NB4 (cell line): ENCODE measurements around the gene PLPPR5.

Experiments
- DNase-seq: peaks from one replicate; pipeline ENCODE4 v3.0.0; 2010; ENCODE audit warnings: low read depth
- H3K4me3 ChIP-seq: one replicate; pipeline ENCODE4 v1.5.1; 2011; ENCODE audit warnings: mild to moderate bottlenecking, low read depth, low read length, moderate library complexity
- CTCF ChIP-seq: IDR thresholded peaks from one replicate; pipeline ENCODE4 v1.5.1; 2012; ENCODE audit warnings: low read depth, low read length
- MAX ChIP-seq: IDR thresholded peaks from 2 replicates; pipeline ENCODE4 v1.6.1; 2011; ENCODE audit warnings: low read depth, low read length
- MYC ChIP-seq: IDR thresholded peaks from 2 replicates; pipeline ENCODE4 v1.6.1; 2011; ENCODE audit warnings: low read depth, low read length
- POLR2A ChIP-seq: IDR thresholded peaks from 2 replicates; pipeline ENCODE4 v1.6.1; 2011; ENCODE audit warnings: mild to moderate bottlenecking; ENCODE audit not compliant: insufficient read length; ENCODE audit errors: extremely low read depth

The PLPPR5 gene

GRCh38 chr1:98975810-98976209, 28.9 kb downstream of the PLPPR5 start:
- TF ChIP-seq MAX, result no peak
- no peak for TF ChIP-seq MYC
- no peak for TF ChIP-seq CTCF
- TF ChIP-seq POLR2A, result no peak
- H3K4me3 ChIP-seq, result no peak overlapping the region
- DNase-seq, result no peak

- TF ChIP-seq MAX (no peak), POLR2A (no peak), CTCF (no peak), MYC (no peak)
- no peak overlapping the region for H3K4me3 ChIP-seq
- DNase-seq, result no peak
Measured at GRCh38 chr1:98975113-98975512, 29.5 kb downstream of the PLPPR5 start.

GRCh38 chr1:98969798-98970490, 34.7 kb downstream of the PLPPR5 start:
- DNase-seq, result no peak
- no peak for TF ChIP-seq CTCF
- TF ChIP-seq MAX, result no peak
- TF ChIP-seq MYC, result no peak
- TF ChIP-seq POLR2A, result no peak
- no peak overlapping the region for H3K4me3 ChIP-seq

- TF ChIP-seq MAX (no peak), POLR2A (no peak), MYC (no peak), CTCF (no peak)
- DNase-seq, result no peak
- H3K4me3 ChIP-seq, result no peak overlapping the region
Measured at GRCh38 chr1:98967122-98967521, 37.5 kb downstream of the PLPPR5 start.

GRCh38 chr1:98965394-98965793, 39.3 kb downstream of the PLPPR5 start:
- TF ChIP-seq POLR2A, result no peak
- no peak for TF ChIP-seq CTCF
- TF ChIP-seq MAX, result no peak
- no peak for TF ChIP-seq MYC
- DNase-seq, result no peak
- no peak overlapping the region for H3K4me3 ChIP-seq

GRCh38 chr1:98964198-98964597, 40.5 kb downstream of the PLPPR5 start:
- TF ChIP-seq POLR2A (no peak), MAX (no peak), MYC (no peak), CTCF (no peak)
- no peak for DNase-seq
- no peak overlapping the region for H3K4me3 ChIP-seq
